HCT116 (cell line): ENCODE data around the gene PSORS1C1. TPM values are rescaled to one million over a fixed set of nuclear protein-coding genes. Genes with fewer than 3 reads are reported as not detected.

Experiments
- ATAC-seq: fragments of 200-7000 bp; cut with Tn5 transposase; 2 replicates; pipeline ENCODE4 v1.9.1; 2020; ENCODE audit warnings: mild to moderate bottlenecking, moderate library complexity
- BruUV-seq: library from RNA; stranded (reverse); fragments of 400-500 nt; replicated peaks from 2 replicates; lab custom pipeline; 2021; lab: Mats Ljungman, UMichigan
- CTCF ChIA-PET: fragments of 300-600 bp; sonication (Branson Sonifier 250); formaldehyde crosslinking; loops from one replicate; lab custom pipeline; 2021; ENCODE audit warnings: antibody characterized with exemption; lab: Charles Lee
- POLR2A ChIA-PET: fragments of 300-600, 350-600 bp; sonication (Branson Sonifier 250); formaldehyde crosslinking; loops from one replicate; lab custom pipeline; 2021; ENCODE audit warnings: antibody characterized with exemption; lab: Charles Lee
- RAD21 ChIA-PET, 2 experiments: fragments of 300-600 bp; sonication (Branson Sonifier 250); formaldehyde crosslinking; loops; one replicate each; lab custom pipeline; 2023; ENCODE audit warnings: low total read pairs in 2 of 2; ENCODE audit not compliant: uncharacterized antibody in 2 of 2, unreplicated experiment in 2 of 2, low non-redundant PET in 1 of 2; lab: Charles Lee
- DNase-seq: peaks from one replicate; pipeline ENCODE4 v3.0.0-alpha.2; 2010; ENCODE audit warnings: low read depth, low spot score
- H2AFZ ChIP-seq: fragments of 200-600 bp; shearing (Covaris generic), sonication (generic); 2 replicates; pipeline ENCODE4 v1.6.1; 2017; ENCODE audit warnings: low read depth, mixed run types, mixed read lengths, antibody characterized with exemption, low read length; ENCODE audit not compliant: poor library complexity, severe bottlenecking
- H3K27ac ChIP-seq: 2 replicates; pipeline ENCODE4 v1.5.1; 2012; ENCODE audit warnings: low read depth, low read length
- H3K27me3 ChIP-seq: fragments of 200-600 bp; sonication (generic); 2 replicates; pipeline ENCODE4 v1.6.1; 2016; ENCODE audit warnings: mixed run types, low read length, mixed read lengths; ENCODE audit not compliant: insufficient read depth
- H3K36me3 ChIP-seq, 2 experiments: fragments of 200-500 bp in 1 of 2; fragments of 200-600 bp in 1 of 2; sonication (Bioruptor generic) in 1 of 2; sonication (generic) in 1 of 2; 2 replicates each; pipeline versions ENCODE4 v1.5.1 to v1.6.1; 2014 to 2016; ENCODE audit warnings: low read length in 2 of 2, inconsistent platforms in 1 of 2, mixed read lengths in 1 of 2, mixed run types in 1 of 2; ENCODE audit not compliant: insufficient read depth in 2 of 2, control insufficient read depth in 1 of 2
- H3K4me1 ChIP-seq, 2 experiments: fragments of 200-600 bp in 1 of 2; sonication (generic) in 1 of 2; 2 replicates each; pipeline versions ENCODE4 v1.5.1 to v1.6.1; 2012 to 2017; ENCODE audit warnings: low read length in 2 of 2, inconsistent platforms in 1 of 2, mild to moderate bottlenecking in 1 of 2, mixed read lengths in 1 of 2, mixed run types in 1 of 2, moderate library complexity in 1 of 2; ENCODE audit not compliant: insufficient read depth in 2 of 2, control insufficient read depth in 1 of 2
- H3K4me2 ChIP-seq: fragments of 200-600 bp; sonication (generic); 2 replicates; pipeline ENCODE4 v1.6.1; 2017; ENCODE audit warnings: mixed run types, low read length, mixed read lengths
- H3K4me3 ChIP-seq, 2 experiments: fragments of 200-600 bp in 1 of 2; sonication (generic) in 1 of 2; replicated peaks in 1 of 2; 2 replicates each; pipeline ENCODE4 v1.5.1; 2011 to 2016; ENCODE audit warnings: low read length in 2 of 2, control low read depth in 1 of 2, low read depth in 1 of 2, mild to moderate bottlenecking in 1 of 2, mixed read lengths in 1 of 2, mixed run types in 1 of 2
- H3K79me2 ChIP-seq: fragments of 200-600 bp; sonication (generic); 2 replicates; pipeline ENCODE4 v1.6.1; 2017; ENCODE audit warnings: mild to moderate bottlenecking, mixed run types, low read length, moderate library complexity, mixed read lengths; ENCODE audit not compliant: insufficient read depth
- H3K9ac ChIP-seq: fragments of 200-600 bp; sonication (generic); 2 replicates; pipeline ENCODE4 v1.6.1; 2016; ENCODE audit warnings: low read length, mixed read lengths
- H3K9me2 ChIP-seq: fragments of 200-600 bp; sonication (generic), shearing (Covaris generic); 2 replicates; pipeline ENCODE4 v1.6.1; 2017; ENCODE audit warnings: mixed run types, mild to moderate bottlenecking, moderate library complexity; ENCODE audit not compliant: insufficient read depth
- H3K9me3 ChIP-seq, 2 experiments: fragments of 200-500 bp in 1 of 2; fragments of 200-600 bp in 1 of 2; sonication (Bioruptor generic) in 1 of 2; sonication (generic) in 1 of 2; 2 replicates each; pipeline ENCODE4 v1.6.1; 2014 to 2017; ENCODE audit warnings: low read length in 2 of 2, mixed read lengths in 2 of 2, inconsistent platforms in 1 of 2, low read depth in 1 of 2, mild to moderate bottlenecking in 1 of 2, mixed run types in 1 of 2, moderate library complexity in 1 of 2; ENCODE audit not compliant: control insufficient read depth in 1 of 2, insufficient read depth in 1 of 2
- H4K20me1 ChIP-seq: fragments of 200-600 bp; sonication (generic), shearing (Covaris generic); 2 replicates; pipeline ENCODE4 v1.6.1; 2017; ENCODE audit warnings: mixed run types, mild to moderate bottlenecking, moderate library complexity; ENCODE audit not compliant: insufficient read depth
- ATF3 ChIP-seq: IDR thresholded peaks from 2 replicates; pipeline ENCODE4 v1.6.1; 2012
- CBX3 ChIP-seq: IDR thresholded peaks from 2 replicates; pipeline ENCODE4 v1.6.1; 2012; ENCODE audit warnings: low read depth
- CEBPB ChIP-seq: IDR thresholded peaks from 2 replicates; pipeline ENCODE4 v1.6.1; 2012; ENCODE audit warnings: low read depth
- EGR1 ChIP-seq: IDR thresholded peaks from 2 replicates; pipeline ENCODE4 v1.6.1; 2012; ENCODE audit warnings: low read depth
- ELF1 ChIP-seq: IDR thresholded peaks from 2 replicates; pipeline ENCODE4 v1.6.1; 2012; ENCODE audit warnings: low read depth, borderline replicate concordance
- EZH2phosphoT487 ChIP-seq: fragments of 200-600 bp; IDR thresholded peaks from 2 replicates; pipeline ENCODE4 v1.6.1; 2018; ENCODE audit warnings: antibody characterized with exemption, borderline replicate concordance
- FOSL1 ChIP-seq: IDR thresholded peaks from 2 replicates; pipeline ENCODE4 v1.6.1; 2012; ENCODE audit warnings: low read depth
- JUND ChIP-seq: IDR thresholded peaks from 2 replicates; pipeline ENCODE4 v1.6.1; 2012
- RAD21 ChIP-seq: IDR thresholded peaks from 2 replicates; pipeline ENCODE4 v1.6.1; 2012; ENCODE audit warnings: low read depth, mild to moderate bottlenecking
- REST ChIP-seq: IDR thresholded peaks from 2 replicates; pipeline ENCODE4 v1.6.1; 2012; ENCODE audit warnings: low read depth
- SIN3A ChIP-seq: IDR thresholded peaks from 2 replicates; pipeline ENCODE4 v1.6.1; 2012; ENCODE audit warnings: low read depth
- SP1 ChIP-seq: IDR thresholded peaks from 2 replicates; pipeline ENCODE4 v1.6.1; 2012; ENCODE audit warnings: low read depth
- TCF7L2 ChIP-seq: IDR thresholded peaks from 2 replicates; pipeline ENCODE4 v1.7.0; 2011; ENCODE audit warnings: borderline replicate concordance, inconsistent platforms; ENCODE audit not compliant: insufficient read depth, insufficient read length; ENCODE audit errors: extremely low read depth
- YY1 ChIP-seq: IDR thresholded peaks from 2 replicates; pipeline ENCODE4 v1.6.1; 2011; ENCODE audit warnings: low read length, low read depth, moderate library complexity, mild to moderate bottlenecking; ENCODE audit not compliant: insufficient replicate concordance; ENCODE audit errors: extremely low read depth
- ZBTB33 ChIP-seq: IDR thresholded peaks from 2 replicates; pipeline ENCODE4 v1.6.1; 2011; ENCODE audit warnings: mild to moderate bottlenecking, low read length, moderate library complexity; ENCODE audit not compliant: insufficient replicate concordance; ENCODE audit errors: extremely low read depth
- ZFX ChIP-seq: fragments of 450-650 bp; IDR thresholded peaks from 2 replicates; pipeline ENCODE4 v1.6.1; 2017
- intact Hi-C: fragments of 100-400 bp; cut with micrococcal nuclease; formaldehyde crosslinking; loops from 2 replicates; pipeline ENCODE4 v1.10.0; 2022
- total RNA-seq: library from RNA; stranded (reverse); gene quantifications from one replicate; pipeline ENCODE4 v1.2.1, GENCODE V29; 2021; ENCODE audit not compliant: unreplicated experiment
- TF ChIP-seq, protein P1 (sequence below): IDR thresholded peaks from 2 replicates; pipeline ENCODE4 v1.6.1; 2012

Gene PSORS1C1
- total RNA-seq, 1 experiment from 2014 or later: 9.8 TPM

DNA sequence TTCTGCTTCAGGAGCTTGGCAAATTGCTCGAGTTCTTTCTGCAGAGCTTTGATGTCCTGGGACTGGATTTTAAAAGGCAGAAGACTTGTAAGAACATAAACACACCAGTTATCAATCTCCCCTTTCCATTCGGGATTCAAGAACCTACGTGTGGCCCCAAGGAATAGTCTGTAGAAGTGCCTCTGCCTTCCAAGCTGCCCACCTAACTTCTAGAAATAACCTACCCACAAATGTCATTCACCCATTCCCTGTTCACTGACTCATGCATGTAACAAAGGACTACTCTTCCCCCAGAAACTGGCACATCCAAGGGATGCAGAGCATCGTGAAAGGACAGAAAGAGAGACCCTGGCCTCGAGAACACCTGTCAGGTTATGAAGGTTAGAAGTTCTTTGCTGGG, 51.4 kb downstream of the PSORS1C1 start:
- RAD21 ChIA-PET: no interaction called here
- H3K79me2 ChIP-seq: no peaks in the 10 kb centered on the region
- H3K27ac ChIP-seq: no peak overlapping the region
- intact Hi-C loops: no loop called here
- H3K27me3 ChIP-seq: no peaks in the 10 kb centered on the region
- CTCF ChIA-PET: no interaction called here
- no TSS peak for BruUV-seq
- H3K9me3 ChIP-seq: no peaks in the 10 kb centered on the region
- H3K36me3 ChIP-seq: peaks cover 3 to 12% of the 10 kb centered on the region in 2 experiments; a peak in 3 of 4 replicates
- H3K9me2 ChIP-seq: no peaks in the 10 kb centered on the region
- peaks cover 9 to 19% of the 10 kb centered on the region in 2 experiments; a peak in 3 of 4 replicates for H3K4me1 ChIP-seq
- H3K4me2 ChIP-seq: no peak overlapping the region
- POLR2A ChIA-PET: no interaction called here
- DNase-seq (no peak), ATAC-seq (no peak)
- no peak overlapping the region for H2AFZ ChIP-seq
- TF ChIP-seq EGR1 (no peak), SP1 (no peak), RAD21 (no peak), ZBTB33 (no peak), SIN3A (no peak), CEBPB (no peak)
- no peak overlapping the region for H3K4me3 ChIP-seq
- no peaks in the 10 kb centered on the region for H4K20me1 ChIP-seq
- H3K9ac ChIP-seq: no peak overlapping the region

DNA sequence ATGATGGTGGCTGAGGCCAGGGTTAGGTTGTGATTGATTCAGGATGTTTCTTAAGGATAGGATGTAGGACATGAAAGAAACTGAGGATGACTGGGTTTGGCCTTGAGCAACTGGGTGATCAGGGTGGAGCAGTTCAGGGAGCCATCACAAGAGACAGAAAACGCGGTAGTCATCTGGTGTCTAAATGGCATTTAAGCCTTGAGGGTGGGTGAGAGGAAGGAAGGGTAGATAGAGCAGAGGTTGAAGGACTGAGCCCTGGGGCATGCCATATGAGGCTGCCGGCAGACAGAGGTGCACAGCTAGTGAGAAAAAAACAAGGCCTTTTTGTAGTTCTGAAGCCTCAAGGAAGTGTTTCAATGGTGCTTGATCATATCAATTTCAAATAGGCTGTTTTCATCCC, 54.0 kb downstream of the PSORS1C1 start:
- RAD21 ChIA-PET: no interaction called here
- BruUV-seq: no TSS peak
- no peaks in the 10 kb centered on the region for H3K36me3 ChIP-seq
- no peaks in the 10 kb centered on the region for H3K79me2 ChIP-seq
- H3K9ac ChIP-seq: no peak overlapping the region
- H4K20me1 ChIP-seq: no peaks in the 10 kb centered on the region
- H3K9me2 ChIP-seq: no peaks in the 10 kb centered on the region
- DNase-seq (no peak), ATAC-seq (no peak)
- POLR2A ChIA-PET: no interaction called here
- no peak overlapping the region for H3K27ac ChIP-seq
- no peak overlapping the region for H2AFZ ChIP-seq
- H3K4me2 ChIP-seq: no peak overlapping the region
- intact Hi-C loops: no loop called here
- CTCF ChIA-PET: interaction anchor here (0.8 kb wide), 1 partner anchor 24 kb away, joined by 3 read pairs; no protein-coding TSS in a partner anchor
- no peaks in the 10 kb centered on the region for H3K27me3 ChIP-seq
- no peak overlapping the region for H3K4me3 ChIP-seq
- no peaks in the 10 kb centered on the region for H3K9me3 ChIP-seq
- peaks cover 7 to 19% of the 10 kb centered on the region in 2 experiments for H3K4me1 ChIP-seq
- TF ChIP-seq ZFX (no peak), YY1 (no peak), CEBPB (no peak), ATF3 (no peak), ELF1 (no peak), CBX3 (no peak), EZH2phosphoT487 (no peak), TCF7L2 (no peak), JUND (no peak), FOSL1 (no peak), REST (no peak)
- TF ChIP-seq, protein P1, sequence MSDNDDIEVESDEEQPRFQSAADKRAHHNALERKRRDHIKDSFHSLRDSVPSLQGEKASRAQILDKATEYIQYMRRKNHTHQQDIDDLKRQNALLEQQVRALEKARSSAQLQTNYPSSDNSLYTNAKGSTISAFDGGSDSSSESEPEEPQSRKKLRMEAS: no peak
